GM12865 (cell line): ENCODE data around the gene ILKAP.

Source experiments
- DNase-seq: peaks from one replicate; pipeline ENCODE4 v3.0.0; 2010; ENCODE audit warnings: low read depth
- H3K4me3 ChIP-seq: 2 replicates; pipeline ENCODE4 v1.5.1; 2011; ENCODE audit warnings: mild to moderate bottlenecking, low read depth, low read length, control low read depth
- CTCF ChIP-seq: IDR thresholded peaks from 2 replicates; pipeline ENCODE4 v1.5.1; 2011; ENCODE audit warnings: low read length, control low read depth, low read depth, inconsistent platforms; ENCODE audit not compliant: insufficient read depth; ENCODE audit errors: missing control alignments

The ILKAP gene

GRCh38 chr2:238159661-238160205 lies 43.8 kb downstream of the ILKAP start:
- TF ChIP-seq CTCF, result no peak
- no peak for DNase-seq
- no peak overlapping the region for H3K4me3 ChIP-seq

GRCh38 chr2:238159071-238159539 lies 44.4 kb downstream of the ILKAP start:
- TF ChIP-seq CTCF, result no peak
- H3K4me3 ChIP-seq, result no peak overlapping the region
- no peak for DNase-seq

- no peak within 1 kb of the TSS for H3K4me3 ChIP-seq
- TF ChIP-seq CTCF, result peak; percentile 29
- DNase-seq, result peak; percentile 40
Observed at GRCh38 chr2:238158509-238159070, 44.9 kb downstream of the ILKAP start, which contains the start of gene ERFE. TSS of gene ERFE (plus strand) at chr2:238158970. CDS start at chr2:238159008, 38 bp downstream.

GRCh38 chr2:238158018-238158508 lies 45.4 kb downstream of the ILKAP start:
- no peak for TF ChIP-seq CTCF
- H3K4me3 ChIP-seq, result no peak overlapping the region
- DNase-seq, result no peak

GRCh38 chr2:238157506-238158017 lies 45.9 kb downstream of the ILKAP start:
- no peak for TF ChIP-seq CTCF
- no peak overlapping the region for H3K4me3 ChIP-seq
- no peak for DNase-seq

GRCh38 chr2:238155761-238156694 lies 47.5 kb downstream of the ILKAP start:
- DNase-seq, result no peak
- H3K4me3 ChIP-seq, result no peak overlapping the region
- no peak for TF ChIP-seq CTCF
